Progenitor cell of endocrine pancreas (in vitro differentiated cells): ENCODE measurements around the gene PTPRD. TPM values are rescaled to one million over a fixed set of nuclear protein-coding genes. Genes with fewer than 3 reads are reported as not detected.

Source experiments
- DNase-seq: peaks from one replicate; pipeline ENCODE4 v3.0.0; 2021; ENCODE audit warnings: low spot score; ENCODE audit not compliant: unreplicated experiment
- H3K27ac Mint-ChIP-seq: 2 replicates; pipeline ENCODE4 v1.8.0; 2021; ENCODE audit warnings: mild to moderate bottlenecking, moderate library complexity, mixed read lengths
- H3K27me3 Mint-ChIP-seq: 2 replicates; pipeline ENCODE4 v1.8.0; 2021; ENCODE audit warnings: mixed read lengths
- H3K36me3 Mint-ChIP-seq: 2 replicates; pipeline ENCODE4 v1.8.0; 2022; ENCODE audit warnings: mixed read lengths; ENCODE audit not compliant: insufficient read depth
- H3K4me1 Mint-ChIP-seq: 2 replicates; pipeline ENCODE4 v1.8.0; 2021; ENCODE audit warnings: low read depth, mixed read lengths
- H3K4me3 Mint-ChIP-seq: 2 replicates; pipeline ENCODE4 v1.8.0; 2021; ENCODE audit warnings: low read depth, mild to moderate bottlenecking, moderate library complexity, mixed read lengths
- H3K9me3 Mint-ChIP-seq: 2 replicates; pipeline ENCODE4 v1.8.0; 2021; ENCODE audit warnings: low read depth, mixed read lengths
- total RNA-seq: library from RNA; stranded (reverse); gene quantifications from 2 replicates; pipeline ENCODE4 v1.2.1, GENCODE V29; 2021
- TF ChIP-seq, protein P1 (sequence below): fragments of 200-600 bp; sonication (generic); IDR thresholded peaks from one replicate; pipeline ENCODE4 v1.5.0; 2021; ENCODE audit warnings: antibody characterized with exemption, mild to moderate bottlenecking; ENCODE audit not compliant: unreplicated experiment

PTPRD gene
- total RNA-seq, 1 donor from 2014 or later = 124 TPM

DNA sequence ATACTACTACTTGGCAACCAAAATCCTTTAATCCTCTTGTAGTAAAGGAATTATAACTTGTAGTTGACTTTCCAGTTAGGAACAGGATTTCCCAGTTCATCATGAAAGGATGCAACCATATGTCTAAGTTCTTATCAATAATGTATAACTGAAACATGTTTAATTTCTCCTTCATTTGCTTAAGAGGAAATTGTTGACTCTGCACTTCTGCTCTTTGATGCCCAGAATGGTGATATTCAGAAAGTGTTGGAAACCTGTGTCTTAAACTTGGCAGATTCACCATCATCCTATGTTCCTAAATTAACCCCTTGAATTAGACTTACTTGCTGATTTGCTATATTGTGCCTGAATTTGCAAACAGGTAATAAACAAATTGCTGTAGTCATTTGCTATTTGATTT lies 201.5 kb downstream of the PTPRD start:
- TF ChIP-seq, protein P1, sequence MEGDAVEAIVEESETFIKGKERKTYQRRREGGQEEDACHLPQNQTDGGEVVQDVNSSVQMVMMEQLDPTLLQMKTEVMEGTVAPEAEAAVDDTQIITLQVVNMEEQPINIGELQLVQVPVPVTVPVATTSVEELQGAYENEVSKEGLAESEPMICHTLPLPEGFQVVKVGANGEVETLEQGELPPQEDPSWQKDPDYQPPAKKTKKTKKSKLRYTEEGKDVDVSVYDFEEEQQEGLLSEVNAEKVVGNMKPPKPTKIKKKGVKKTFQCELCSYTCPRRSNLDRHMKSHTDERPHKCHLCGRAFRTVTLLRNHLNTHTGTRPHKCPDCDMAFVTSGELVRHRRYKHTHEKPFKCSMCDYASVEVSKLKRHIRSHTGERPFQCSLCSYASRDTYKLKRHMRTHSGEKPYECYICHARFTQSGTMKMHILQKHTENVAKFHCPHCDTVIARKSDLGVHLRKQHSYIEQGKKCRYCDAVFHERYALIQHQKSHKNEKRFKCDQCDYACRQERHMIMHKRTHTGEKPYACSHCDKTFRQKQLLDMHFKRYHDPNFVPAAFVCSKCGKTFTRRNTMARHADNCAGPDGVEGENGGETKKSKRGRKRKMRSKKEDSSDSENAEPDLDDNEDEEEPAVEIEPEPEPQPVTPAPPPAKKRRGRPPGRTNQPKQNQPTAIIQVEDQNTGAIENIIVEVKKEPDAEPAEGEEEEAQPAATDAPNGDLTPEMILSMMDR = no peak
- no peak overlapping the region for H3K4me3 Mint-ChIP-seq
- no peak for DNase-seq
- no peaks in the 10 kb centered on the region for H3K27me3 Mint-ChIP-seq
- no peaks in the 10 kb centered on the region for H3K9me3 Mint-ChIP-seq
- no peaks in the 10 kb centered on the region for H3K36me3 Mint-ChIP-seq
- H3K27ac Mint-ChIP-seq = no peak overlapping the region
- no peaks in the 10 kb centered on the region for H3K4me1 Mint-ChIP-seq

DNA sequence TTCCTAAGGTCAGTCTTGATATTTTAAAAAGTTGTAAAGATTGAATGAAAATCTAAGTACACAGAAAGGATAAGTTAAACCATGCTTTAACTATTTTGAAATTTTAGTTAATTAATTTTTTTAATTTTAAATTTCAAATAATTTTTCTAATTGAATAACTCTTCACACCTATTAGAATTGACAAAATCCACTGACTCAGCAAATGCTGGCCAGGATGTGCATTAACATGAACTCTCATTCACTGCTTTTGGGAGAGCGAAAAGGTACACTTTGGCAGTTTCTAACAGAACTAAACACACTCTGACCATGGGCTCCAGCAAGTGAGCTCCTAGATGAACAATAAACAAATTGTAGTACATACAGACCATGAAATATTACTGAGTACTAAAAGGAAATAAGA lies 209.5 kb downstream of the PTPRD start:
- no peaks in the 10 kb centered on the region for H3K9me3 Mint-ChIP-seq
- H3K36me3 Mint-ChIP-seq = no peaks in the 10 kb centered on the region
- H3K4me3 Mint-ChIP-seq = no peak overlapping the region
- TF ChIP-seq, protein P1 = no peak
- H3K27me3 Mint-ChIP-seq = no peaks in the 10 kb centered on the region
- no peak overlapping the region for H3K27ac Mint-ChIP-seq
- no peak for DNase-seq
- no peaks in the 10 kb centered on the region for H3K4me1 Mint-ChIP-seq

DNA sequence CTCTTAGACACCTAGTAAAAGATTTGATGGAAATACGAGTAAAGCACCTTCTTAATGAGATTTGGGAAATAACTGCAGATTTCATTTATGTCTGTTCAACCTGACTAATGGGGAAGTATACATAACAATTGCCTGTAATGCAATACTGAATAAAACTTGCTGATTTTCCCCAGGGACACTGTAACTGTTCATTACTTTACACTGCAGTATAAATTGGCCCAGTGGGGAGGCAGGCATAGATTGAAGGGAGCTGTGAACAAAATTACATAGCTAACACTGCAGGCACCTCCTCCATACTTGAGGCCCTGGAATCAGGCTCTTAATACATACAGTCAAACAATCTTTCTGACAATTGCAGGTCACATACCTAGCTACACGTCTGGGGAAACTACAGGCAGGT lies 216.2 kb downstream of the PTPRD start:
- Mint-ChIP-seq H3K9me3 (no peaks in the 10 kb centered on the region), H3K36me3 (no peaks in the 10 kb centered on the region), H3K4me1 (no peaks in the 10 kb centered on the region), H3K4me3 (no peak overlapping the region), H3K27me3 (no peaks in the 10 kb centered on the region), H3K27ac (no peak overlapping the region)
- DNase-seq = no peak
- TF ChIP-seq, protein P1 = no peak

DNA sequence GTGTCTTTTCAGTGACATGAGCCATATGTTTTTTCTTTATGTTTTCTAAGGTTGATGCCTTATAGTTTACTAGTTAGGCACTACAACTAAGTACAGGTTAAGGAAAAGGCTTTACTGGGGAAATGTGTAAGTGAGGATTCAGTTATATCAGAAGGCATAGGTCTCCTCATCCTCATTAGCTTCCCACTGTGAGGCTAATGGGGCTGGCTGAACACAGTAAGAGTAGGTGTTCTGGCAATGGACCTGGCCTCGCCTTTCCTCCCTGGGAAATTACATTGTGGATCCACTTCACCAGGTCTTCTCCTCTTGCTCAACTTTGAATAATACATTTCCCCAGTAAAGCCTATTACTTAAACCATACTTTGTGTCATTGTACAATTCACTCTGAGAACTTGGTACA lies 225.5 kb downstream of the PTPRD start:
- Mint-ChIP-seq H3K4me1 (no peaks in the 10 kb centered on the region), H3K36me3 (no peaks in the 10 kb centered on the region), H3K27me3 (no peaks in the 10 kb centered on the region), H3K27ac (no peak overlapping the region), H3K4me3 (no peak overlapping the region), H3K9me3 (no peaks in the 10 kb centered on the region)
- DNase-seq = no peak
- TF ChIP-seq, protein P1 = no peak

DNA sequence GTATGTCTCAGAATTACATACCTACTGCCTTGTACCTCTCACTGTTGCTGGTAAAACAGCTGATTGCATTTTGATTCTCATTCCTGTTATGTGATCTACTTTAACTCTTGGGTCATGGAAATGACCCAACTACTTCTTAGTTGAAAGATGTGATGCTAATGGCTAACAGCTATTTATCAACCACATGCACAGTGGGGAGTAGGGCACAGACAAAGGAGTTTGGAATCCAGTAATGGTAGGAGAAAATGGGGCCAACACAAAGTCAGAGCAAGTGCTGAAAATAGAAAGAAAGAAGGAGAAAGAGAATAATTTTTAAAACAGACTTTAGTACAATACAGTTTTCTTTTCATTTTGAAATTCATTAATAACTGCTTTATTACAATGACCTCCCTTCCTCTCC lies 241.0 kb downstream of the PTPRD start:
- H3K27ac Mint-ChIP-seq = no peak overlapping the region
- no peaks in the 10 kb centered on the region for H3K4me1 Mint-ChIP-seq
- H3K36me3 Mint-ChIP-seq = no peaks in the 10 kb centered on the region
- no peak overlapping the region for H3K4me3 Mint-ChIP-seq
- no peaks in the 10 kb centered on the region for H3K9me3 Mint-ChIP-seq
- TF ChIP-seq, protein P1 = no peak
- DNase-seq = no peak
- no peaks in the 10 kb centered on the region for H3K27me3 Mint-ChIP-seq
